T-helper 9 cell (primary cell): Measurements from ENCODE around the gene EIF2S2.

Experiments used
- DNase-seq: peaks from one replicate; pipeline ENCODE4 v3.0.0-alpha.2; 2020

The EIF2S2 gene

DNA sequence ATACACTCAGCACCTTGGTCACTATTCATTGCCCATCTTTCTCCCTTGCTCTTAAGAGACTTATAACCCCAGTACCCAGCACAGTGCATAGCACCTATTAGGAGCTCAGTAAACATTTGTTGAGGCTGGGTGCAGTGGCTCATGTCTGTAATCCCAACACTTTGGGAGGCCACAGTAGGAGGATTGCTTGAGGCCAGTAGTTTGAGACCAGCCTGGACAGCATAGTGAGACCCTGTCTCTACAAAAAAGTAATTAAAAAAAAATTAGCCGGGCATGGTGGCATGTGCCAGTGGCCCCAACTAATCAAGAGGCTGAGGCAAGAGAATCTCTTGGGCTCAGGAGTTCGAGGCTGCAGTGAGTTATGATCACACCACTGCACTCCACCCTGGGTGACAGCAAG lies 8.2 kb upstream of the EIF2S2 start:
- no peak for DNase-seq

DNA sequence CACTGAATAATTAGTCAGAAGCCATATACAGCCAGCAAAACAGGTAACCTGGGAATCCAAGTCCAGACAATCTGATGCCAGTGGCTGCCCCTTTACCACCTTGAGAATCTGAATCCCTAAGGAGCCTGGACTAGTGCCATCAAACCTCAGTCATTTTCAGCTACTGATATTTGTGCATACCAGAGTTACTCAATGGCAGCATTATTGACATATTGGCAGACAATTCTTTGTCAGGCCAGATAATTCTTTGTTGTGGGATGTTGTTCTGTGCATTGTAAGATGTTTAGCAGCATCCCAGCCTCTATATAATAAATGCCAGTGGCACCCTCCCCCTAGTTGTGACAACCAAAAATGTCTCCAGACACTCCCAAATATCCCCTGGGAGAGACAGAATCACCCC lies 3.2 kb upstream of the EIF2S2 start:
- no peak for DNase-seq

DNA sequence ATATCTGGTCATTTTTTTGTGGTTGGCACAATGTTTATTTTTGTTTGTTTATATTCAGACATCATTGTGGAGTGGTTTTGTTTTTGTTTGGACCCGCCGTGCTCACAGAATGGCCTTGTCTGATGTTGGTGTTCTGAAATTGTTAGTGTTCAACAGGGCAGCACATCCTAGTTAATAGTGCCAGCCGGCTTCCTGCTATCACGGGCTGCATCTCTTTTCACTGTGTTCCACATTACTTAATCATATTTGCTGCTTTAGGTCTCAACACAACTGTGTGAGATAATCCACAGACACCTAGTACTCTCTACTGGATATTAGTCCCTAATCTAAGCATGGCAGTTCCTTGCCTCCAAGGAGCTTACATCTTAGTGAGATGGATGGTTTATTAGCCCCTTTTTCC lies 2.8 kb upstream of the EIF2S2 start:
- no peak for DNase-seq

DNA sequence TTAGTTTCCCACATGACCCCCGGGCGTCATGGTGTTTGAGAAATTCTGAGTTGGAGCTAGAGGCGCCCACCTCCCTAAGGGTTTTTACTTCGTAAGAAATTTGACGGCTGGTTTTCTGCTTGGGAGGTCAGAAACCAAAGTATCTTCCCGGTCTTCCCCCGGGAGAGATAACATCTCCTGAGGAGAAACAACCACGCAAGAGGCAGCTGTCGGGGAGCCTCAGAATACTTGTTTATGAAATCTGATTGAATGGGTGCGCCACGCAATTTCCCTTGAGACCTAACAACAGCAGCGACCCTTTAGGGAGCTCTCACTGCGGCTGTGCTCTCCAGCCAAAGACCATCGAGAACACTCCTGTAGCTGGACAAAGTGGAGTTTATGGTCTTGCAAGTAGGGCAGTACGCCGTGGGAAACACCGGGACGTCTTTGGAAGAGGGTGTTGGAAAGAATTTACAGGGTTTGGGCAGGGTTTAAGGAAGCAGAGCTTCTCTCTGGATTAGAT lies 608 bp upstream of the EIF2S2 start:
- no peak for DNase-seq

DNA sequence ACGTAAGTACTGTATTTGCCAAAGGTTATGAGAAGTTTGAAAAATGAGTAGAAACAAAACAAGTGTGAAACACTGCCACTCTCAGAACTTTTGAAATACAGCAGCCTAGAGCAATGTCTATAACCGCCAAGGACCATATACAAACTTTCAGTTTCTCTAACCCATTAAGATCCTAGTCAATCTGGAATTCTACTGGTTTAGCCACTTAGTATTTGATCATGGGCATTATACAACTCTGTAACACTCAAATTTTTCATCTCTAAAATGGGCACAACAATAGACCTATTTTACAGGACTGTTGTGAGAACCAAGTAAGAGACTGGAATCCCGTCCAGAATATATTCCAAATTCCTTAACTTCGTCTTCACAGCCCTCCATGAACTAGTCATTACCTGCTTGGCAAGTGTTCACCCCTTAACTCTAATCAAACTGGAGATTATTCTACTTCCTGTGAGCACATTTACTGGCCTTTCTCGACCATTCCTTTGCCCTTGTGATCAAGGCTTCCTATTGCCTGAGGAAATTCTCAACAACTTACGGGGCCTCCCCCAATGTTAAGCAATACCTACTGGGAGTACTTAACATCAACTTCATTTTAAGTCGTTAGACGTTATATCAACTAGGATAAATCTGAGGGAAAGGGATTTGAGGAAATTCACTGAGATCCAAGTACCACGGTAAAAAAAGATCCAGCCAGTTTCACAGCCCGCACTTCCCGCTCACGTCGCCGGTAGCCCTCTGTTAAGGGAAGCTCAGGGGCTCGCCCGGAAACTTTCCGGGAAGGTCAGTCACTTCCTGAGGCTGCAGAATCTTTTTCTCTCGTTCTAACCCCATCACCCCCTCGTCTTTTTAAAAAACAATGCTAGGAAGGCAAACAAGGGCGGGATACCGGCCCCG lies 1.1 kb downstream of the EIF2S2 start:
- DNase-seq: no peak

DNA sequence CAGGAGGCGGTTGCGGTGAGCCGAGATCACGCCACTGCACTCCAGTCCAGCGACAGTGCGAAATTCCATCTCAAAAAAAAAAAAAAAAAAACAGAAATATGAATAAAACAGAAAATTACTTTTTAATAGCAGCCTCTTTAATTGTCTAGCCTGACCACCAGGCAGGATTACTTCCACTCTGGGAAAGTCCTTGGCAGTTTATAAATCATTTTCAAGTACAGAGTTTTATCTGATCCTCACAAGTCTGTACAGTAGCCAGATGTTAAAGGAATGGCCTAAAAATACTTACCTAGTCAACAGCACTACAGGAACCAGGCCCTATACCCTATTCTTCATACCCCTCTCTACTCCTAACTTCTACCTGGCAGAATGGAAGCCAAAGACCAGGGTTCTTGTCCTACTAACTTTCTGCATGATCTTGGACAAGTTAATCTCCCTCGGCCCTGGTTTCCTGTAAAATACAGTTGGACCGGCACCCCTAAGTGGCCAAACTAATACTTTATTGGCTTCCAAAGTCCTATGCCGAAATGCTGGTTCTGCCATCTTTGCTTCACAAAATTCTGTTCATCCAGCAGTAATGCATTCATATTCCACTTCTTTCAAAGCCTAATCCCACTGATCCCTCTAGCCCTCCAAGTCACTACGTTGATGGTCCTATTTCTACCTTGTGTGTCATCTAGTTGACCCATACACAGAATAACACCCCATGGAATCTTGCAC lies 1.9 kb downstream of the EIF2S2 start:
- DNase-seq: no peak

DNA sequence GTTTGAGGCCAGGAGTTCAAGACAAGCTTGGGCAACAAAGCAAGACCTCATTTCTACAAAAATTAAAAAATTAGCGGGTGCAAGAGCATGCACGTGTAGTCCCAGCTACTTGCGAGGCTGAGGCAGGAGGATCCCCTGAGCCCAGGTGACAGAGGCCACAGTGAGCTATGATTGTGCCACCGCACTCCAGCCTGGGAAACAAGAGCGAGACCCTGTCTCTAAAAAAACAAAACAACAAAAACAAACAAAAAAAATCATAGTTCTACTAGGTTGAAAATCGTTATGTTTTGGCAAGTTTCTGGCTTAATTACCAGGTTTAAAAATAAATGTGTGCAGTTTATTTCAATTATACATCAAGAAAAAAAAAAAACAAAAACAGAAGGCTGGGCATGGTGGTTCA lies 2.6 kb downstream of the EIF2S2 start:
- DNase-seq: no peak

DNA sequence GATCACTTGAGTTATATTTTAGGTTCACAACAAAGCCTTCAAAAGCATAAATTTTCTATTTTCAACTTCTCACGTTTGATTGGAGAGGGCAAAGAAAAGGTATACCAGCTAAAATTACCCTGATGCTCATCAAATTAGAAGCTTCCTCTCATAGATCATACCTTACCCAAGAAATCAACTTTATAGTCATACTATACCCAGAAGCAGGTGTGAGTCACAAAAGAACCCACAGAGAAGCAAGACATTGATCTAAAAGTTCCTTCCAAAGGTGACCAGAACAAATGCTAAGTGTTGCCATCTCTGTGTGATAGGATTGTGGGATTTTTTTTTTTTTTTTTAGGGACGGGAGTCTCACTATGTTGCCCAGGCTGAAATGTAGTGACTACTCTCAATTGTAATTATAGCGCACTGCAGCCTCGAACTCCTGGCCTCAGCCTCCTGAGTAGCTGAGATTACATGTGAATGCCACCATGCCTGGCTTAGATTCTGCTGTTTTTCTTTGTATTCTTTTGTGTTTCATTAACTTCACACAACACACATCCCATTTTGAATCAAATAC lies 3.3 kb downstream of the EIF2S2 start:
- DNase-seq: no peak

DNA sequence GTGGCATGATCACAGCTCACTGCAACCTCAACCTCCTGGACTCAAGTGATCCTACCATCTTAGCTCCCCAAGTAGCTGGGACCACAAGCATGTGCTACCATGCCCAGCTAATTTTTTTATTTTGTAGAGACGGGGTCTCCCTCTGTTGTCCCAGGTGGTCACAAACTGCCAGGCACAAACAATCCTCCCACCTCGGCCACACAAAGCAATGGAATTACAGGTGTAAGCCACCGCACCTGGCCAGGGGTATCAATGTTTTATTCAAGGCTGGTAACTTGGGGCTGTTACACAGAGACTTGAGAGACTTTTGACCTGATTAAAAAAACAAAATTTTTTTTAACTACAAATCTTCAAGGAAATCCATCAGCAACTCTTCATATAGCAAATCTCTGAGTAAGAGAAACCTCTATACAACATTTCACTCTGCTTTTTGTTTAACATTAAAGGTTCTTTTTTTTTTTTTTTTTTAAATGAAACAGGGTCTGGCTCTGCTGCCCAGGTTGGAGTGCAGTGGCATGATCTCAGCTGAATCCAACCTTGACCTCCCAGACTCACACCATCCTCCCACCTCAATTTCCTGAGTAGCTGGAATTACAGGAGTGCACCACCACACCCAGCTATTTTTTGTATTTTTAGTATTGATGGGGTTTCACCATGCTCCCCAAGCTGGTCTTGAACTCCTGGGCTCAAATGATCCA lies 5.9 kb downstream of the EIF2S2 start:
- no peak for DNase-seq

DNA sequence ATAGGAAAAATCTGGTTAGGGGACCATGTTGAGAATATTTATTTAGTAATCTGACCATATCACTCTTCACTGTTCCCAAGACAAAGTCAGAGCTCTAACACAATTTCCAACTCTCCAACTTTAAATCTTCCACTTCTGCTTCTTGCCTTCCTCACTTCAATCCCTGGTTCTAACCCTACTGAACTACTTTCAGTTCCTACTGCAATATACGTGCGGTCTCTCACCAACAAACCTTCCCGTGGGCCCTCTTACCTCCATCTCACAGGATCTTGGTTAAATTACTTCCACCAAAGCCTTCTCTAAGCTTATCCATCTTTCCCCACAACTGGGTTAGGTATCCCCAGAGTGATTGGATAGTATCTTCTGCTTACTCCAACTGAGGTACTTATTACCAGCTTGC lies 8.0 kb downstream of the EIF2S2 start:
- DNase-seq: no peak

DNA sequence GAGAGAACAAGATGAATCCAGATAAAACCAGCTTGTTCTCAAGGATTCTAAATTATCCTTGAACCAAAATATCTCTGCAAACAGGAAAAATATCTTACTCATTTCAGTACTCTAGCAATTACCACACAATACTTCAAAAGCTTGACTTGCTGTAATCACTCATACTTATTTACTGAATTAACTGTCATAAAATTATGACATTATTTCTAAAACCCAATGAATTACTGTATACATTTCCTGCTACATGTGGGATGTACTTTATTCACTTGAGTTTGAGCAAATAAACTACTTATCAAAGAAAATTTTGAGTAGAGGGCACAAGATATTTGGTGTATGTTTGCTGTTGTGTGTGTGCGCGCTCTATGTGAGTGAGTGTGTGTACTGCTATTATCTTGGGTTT lies 9.7 kb downstream of the EIF2S2 start:
- DNase-seq: no peak

DNA sequence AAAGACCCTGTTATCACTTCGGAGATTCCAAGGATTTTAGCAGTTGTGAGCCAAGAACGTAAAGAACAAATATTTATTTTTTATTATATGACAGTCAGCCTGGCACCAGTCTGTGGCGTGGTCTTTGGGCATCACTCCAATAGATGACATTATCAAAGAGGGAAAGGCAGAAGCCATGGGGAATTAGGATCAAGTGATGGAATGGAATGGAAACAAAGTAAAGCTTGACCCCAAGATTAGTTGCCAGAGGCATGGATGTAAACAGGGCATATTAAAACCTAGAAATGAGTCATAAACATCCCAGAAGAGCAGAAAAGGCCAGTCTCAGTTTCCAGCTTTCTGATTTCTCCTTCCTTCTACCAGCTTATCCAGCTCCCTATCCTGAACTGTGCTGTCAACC lies 11.5 kb downstream of the EIF2S2 start:
- DNase-seq: no peak

DNA sequence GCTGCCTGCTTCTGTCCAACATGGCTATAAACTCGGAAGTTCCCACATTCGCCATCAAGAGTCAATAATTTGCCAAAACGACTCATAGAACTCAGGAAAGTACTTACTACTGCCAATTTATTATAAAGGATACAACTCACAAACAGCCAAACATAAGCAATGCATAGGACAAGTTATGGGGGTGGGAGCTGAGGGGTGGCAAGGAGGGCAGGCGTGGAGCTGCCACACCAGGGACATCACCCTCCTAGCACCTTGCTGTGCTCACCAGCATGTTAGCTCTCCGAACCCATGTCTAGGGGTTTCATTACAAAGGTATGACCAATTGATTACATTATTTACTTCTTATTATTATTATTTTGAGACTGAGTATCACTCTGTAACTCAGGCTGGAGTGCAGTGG lies 12.4 kb downstream of the EIF2S2 start:
- DNase-seq: no peak

DNA sequence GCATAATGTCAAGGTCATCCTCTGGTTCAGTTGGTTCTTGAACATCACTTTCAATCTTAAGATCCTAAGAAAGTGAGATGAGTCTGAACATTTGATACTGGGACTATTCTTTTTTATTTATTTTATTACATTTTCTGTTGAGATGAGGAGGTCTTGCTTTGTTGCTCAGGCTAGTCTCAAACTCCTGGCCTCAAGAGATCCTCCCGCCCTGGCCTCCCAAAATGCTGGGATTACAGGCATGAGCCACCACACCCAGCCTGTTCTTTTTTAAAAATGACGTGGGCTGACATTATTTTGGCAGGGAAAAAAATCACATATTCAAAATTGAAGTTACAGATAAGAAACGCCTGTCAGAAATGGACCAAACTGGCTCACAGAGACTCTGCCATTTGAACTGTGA lies 13.5 kb downstream of the EIF2S2 start:
- no peak for DNase-seq

DNA sequence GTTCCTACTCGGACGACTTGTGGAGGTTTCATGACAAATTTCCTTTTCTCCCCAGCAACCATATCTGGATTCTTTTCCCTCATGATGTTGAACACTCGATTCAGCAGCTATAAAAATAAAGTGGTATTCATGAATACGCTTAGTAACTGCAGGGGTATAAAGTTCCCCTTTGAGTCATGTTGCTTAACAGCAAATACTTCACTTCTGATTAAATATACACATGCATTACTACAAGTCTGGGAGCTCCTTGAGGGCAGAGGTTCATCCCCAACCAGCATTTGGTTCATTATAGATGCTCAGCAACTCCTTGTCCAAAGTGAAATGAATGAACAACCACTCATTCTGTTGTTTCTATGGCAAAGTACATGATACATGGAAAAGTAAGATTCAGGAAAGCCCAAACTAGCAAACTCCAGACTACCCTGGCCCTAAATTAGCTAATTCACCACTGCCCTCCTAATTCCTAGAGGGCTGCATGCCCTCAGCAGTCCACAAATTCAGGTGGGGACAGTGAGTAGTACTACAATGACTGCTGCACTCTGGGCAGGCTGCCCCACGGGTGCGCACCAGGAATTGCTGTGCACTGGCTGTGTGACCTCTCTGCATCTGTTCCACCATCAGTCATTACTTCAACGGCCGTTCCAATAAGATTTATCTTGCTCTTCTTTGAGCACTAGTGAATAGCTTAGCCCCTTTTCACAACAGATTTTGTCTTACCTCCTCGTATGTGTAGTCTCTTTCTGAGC lies 15.2 kb downstream of the EIF2S2 start:
- no peak for DNase-seq

DNA sequence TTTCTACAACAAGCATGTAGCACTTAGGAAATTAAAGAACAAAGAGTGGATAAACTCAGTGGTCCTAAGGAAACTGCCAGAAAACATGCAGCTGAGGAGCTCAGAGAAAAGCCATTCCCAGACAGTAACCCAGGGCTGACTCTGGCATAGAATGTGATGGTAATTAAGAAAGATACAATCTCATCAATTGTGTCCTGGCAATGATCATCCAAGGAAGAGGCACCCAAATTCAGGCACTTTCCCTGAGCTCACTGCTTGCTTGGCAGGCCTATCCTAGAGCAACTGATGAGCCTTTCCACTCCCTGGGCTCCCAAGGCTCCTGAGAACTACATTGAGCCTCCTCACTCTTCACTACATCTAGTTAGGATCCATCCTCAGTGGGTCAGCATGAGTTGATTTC lies 16.2 kb downstream of the EIF2S2 start:
- no peak for DNase-seq

DNA sequence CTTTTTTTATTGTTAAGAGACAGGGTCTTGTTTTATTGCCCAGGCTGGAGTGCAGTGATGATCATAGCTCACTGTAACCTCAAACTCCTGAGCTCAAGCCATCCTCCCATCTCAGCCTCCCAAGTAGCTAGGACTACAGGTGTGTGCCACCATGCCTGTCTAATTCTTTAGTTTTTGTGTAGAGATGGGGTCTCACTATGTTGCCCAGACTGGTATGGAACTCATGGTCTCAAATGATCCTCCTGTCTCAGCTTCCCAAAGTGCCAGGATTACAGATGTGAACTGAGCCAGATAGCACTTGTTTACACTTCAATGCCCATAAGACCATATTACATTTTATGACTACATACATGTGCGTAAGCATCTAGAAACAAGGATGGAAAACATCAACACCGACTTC lies 18.1 kb downstream of the EIF2S2 start:
- no peak for DNase-seq

DNA sequence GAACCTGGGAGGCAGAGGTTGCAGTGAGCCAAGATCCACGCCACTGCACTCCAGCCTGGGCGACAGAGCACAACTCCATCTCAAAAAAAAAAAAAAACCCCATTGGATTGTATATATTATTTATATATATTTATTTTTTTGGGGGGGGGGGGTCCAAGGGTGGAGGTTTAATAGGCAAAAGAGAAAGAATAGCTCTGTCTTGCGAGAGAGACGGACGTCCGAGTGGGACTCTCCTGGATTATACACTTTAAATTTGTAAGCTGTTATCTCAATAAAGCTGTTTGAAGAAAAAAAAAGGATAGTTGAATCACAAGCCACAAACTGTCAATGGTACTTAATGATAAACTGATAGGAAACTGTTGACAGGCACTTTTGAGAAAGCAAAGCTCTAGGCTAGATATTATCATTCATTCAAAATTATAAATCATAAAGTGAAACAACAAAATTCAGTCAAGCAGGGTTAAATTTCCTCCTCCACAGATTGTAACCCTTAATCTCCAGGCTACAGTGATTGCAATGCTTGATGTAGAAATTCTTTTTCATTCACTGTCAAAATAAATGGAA lies 20.3 kb downstream of the EIF2S2 start:
- no peak for DNase-seq

DNA sequence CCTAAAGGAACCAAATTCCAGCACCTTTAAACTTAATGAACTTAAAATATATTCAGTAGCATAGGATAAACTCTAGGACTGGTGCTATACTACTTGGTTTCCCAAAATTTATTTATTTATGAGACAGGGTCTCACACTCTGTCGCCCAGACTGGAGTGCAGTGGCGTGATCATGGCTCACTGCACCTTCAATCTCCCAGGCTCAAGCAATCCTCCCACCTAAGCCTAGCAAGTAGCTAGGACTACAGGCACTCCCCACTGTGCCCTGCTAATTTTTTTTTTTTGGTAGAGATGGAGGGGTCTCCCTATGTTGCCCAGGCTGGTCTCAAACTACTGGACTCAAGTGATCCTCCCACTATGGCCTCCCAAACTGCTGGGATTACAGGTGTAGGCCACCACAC lies 21.4 kb downstream of the EIF2S2 start:
- DNase-seq: no peak

DNA sequence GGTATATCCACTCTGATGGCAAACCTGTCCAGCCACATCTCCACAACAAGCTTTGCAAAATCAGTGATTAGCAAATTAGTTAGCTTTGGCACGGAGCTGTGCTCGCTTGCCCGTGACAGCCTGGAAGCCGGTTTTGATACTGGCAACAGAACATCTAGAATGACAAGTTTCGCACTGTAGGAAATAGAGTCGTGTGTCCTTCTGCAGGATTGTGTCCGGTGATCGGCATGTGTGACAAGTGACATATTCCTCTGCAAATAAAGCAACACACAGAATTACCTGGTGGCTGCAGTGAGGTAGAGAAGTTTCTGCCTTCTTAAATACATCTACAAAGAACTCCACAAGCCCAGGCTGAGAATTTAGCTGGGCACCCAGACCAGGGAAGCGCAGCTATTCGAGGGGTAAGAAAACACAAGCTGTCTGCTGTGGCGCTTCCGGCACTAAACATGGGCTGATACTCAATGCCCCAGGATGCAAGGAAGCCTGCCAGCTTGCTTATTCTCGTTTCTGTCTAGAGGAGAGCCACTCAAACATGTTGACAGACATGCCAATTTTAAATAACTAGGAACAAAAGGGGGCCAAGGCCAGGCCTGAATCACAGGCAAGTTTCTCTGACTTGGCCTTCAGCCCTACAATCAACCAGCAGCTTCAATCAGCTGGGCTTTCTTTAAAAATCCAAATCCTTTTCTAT lies 22.2 kb downstream of the EIF2S2 start:
- DNase-seq: no peak

DNA sequence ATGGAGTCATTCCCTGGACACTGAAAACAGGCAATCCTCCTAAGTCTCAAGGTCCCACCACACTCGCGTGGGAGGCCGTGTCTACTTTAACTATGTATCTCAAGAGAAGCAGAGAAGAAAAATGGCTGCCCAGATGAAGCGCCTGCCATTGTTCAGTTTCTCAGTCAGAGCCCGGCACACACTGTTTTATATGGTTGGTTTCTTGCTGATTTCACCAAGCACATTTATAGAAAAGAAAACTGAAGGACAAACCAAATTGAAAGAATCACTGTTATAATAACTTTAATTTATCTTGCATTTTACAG lies 22.9 kb downstream of the EIF2S2 start:
- DNase-seq: no peak
